GM23248 (cell line): ENCODE measurements around the gene CCDC127. TPM values are rescaled to one million over a fixed set of nuclear protein-coding genes. Genes with fewer than 3 reads are reported as not detected.
"Not testable (repeated sequence)": the region's sequence is repeated elsewhere in the genome, so short reads cannot be mapped to it uniquely, and the experiment has no call there.

Experiments used
- DNase-seq: peaks from one replicate; pipeline ENCODE4 v3.0.0-alpha.2; 2015
- H2AFZ ChIP-seq: fragments of 200-600 bp; sonication (generic); 2 replicates; pipeline ENCODE4 v1.6.1; 2016; ENCODE audit warnings: antibody characterized with exemption
- H3F3A ChIP-seq: fragments of 200-600 bp; sonication (generic); 2 replicates; pipeline ENCODE4 v1.6.1; 2016; ENCODE audit warnings: mild to moderate bottlenecking, antibody characterized with exemption, mixed run types; ENCODE audit not compliant: insufficient read depth
- H3K27ac ChIP-seq: fragments of 200-600 bp; sonication (generic); 2 replicates; pipeline ENCODE4 v1.5.1; 2016; ENCODE audit warnings: mild to moderate bottlenecking
- H3K27me3 ChIP-seq: fragments of 200-600 bp; sonication (generic); replicated peaks from 2 replicates; pipeline ENCODE4 v1.6.1; 2016; ENCODE audit warnings: mild to moderate bottlenecking; ENCODE audit not compliant: insufficient read depth
- H3K36me3 ChIP-seq: fragments of 200-600 bp; sonication (generic); 2 replicates; pipeline ENCODE4 v1.6.1; 2016; ENCODE audit warnings: low read depth, mild to moderate bottlenecking
- H3K4me1 ChIP-seq: fragments of 200-600 bp; sonication (generic); 2 replicates; pipeline ENCODE4 v1.6.1; 2016; ENCODE audit warnings: mild to moderate bottlenecking; ENCODE audit not compliant: insufficient read depth
- H3K4me2 ChIP-seq: fragments of 200-600 bp; sonication (generic); one replicate; pipeline ENCODE4 v1.6.1; 2016; ENCODE audit warnings: mild to moderate bottlenecking; ENCODE audit not compliant: unreplicated experiment
- H3K4me3 ChIP-seq: fragments of 200-600 bp; sonication (generic); 2 replicates; pipeline ENCODE4 v1.5.1; 2016; ENCODE audit warnings: mild to moderate bottlenecking
- H3K79me2 ChIP-seq: fragments of 200-600 bp; sonication (generic); 2 replicates; pipeline ENCODE4 v1.6.1; 2016; ENCODE audit warnings: mild to moderate bottlenecking; ENCODE audit not compliant: insufficient read depth
- H3K9ac ChIP-seq: fragments of 200-600 bp; sonication (generic); 2 replicates; pipeline ENCODE4 v1.6.1; 2016; ENCODE audit warnings: mild to moderate bottlenecking
- H3K9me2 ChIP-seq: fragments of 200-600 bp; sonication (generic); 2 replicates; pipeline ENCODE4 v1.6.1; 2016; ENCODE audit warnings: mixed run types, mild to moderate bottlenecking, moderate library complexity; ENCODE audit not compliant: insufficient read depth
- H3K9me3 ChIP-seq: fragments of 200-600 bp; sonication (generic); one replicate; pipeline ENCODE4 v1.6.1; 2017; ENCODE audit warnings: low read depth
- H4K20me1 ChIP-seq: fragments of 200-600 bp; sonication (generic); 2 replicates; pipeline ENCODE4 v1.6.0; 2016; ENCODE audit not compliant: insufficient read depth
- WGBS, 2 experiments: methylation state at CpG; one replicate each; pipeline ENCODE4 v1.1.6; 2015 to 2017; ENCODE audit warnings: low lambda C conversion rate in 2 of 2, low coverage in 1 of 2; ENCODE audit errors: missing lambda C conversion rate in 2 of 2; 5-methylcytosine and 5-hydroxymethylcytosine counted together
- in situ Hi-C: fragments of 300-500 bp; cut with MboI; formaldehyde crosslinking; loops from 2 replicates; pipeline ENCODE4 v1.15.0; 2020
- polyA plus RNA-seq: library from polyadenylated mRNA; unstranded; fragments of >200 nt; fragmentation: Nextera tagmentation; extraction: Ambion mirVana; gene quantifications from 2 replicates; pipeline ENCODE4 v1.2.1, GENCODE V29; 2016
- total RNA-seq: library from RNA; depleted of rRNA; stranded (reverse); fragments of >200 nt; shearing (Covaris generic); gene quantifications from 2 replicates; pipeline ENCODE4 v1.2.3, GENCODE V29; 2014

Gene CCDC127
- total and polyA plus RNA-seq, 2 experiments from 2014 or later, result 6.3 to 11.3 TPM

DNA sequence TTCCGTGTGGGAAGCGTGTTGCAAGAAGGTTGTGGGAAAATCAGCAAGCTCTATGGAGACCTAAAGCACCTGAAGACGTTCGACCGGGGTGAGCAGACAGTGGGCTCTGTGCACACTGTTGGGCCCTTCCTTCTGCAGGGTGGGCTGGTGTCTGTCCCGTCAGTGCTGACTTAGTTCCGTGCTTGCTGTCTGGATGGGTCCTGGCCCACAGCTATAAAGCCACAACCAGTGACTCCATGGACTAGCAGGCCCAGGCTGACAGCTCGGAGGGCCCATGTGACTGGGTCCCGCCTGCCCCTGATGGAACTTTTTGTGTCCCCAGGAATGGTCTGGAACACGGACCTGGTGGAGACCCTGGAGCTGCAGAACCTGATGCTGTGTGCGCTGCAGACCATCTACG, 33.1 kb upstream of the CCDC127 start:
- H4K20me1 ChIP-seq, H3K79me2 ChIP-seq, in situ Hi-C loops, H3K4me2 ChIP-seq, H3K9ac ChIP-seq, DNase-seq, H2AFZ ChIP-seq, H3K9me3 ChIP-seq, H3K27me3 ChIP-seq, H3K4me1 ChIP-seq, H3K9me2 ChIP-seq, H3F3A ChIP-seq, H3K27ac ChIP-seq, H3K4me3 ChIP-seq: not testable (repeated sequence)
- H3K36me3 ChIP-seq, result peaks cover 31% of the 10 kb centered on the region
- WGBS, 2 experiments, result 99% methylated on average over 8 to 10 of the region's 12 CpGs

- DNase-seq, H3K79me2 ChIP-seq, in situ Hi-C loops, H3K9ac ChIP-seq, H3K27me3 ChIP-seq, H3K4me2 ChIP-seq, H2AFZ ChIP-seq, H4K20me1 ChIP-seq, H3F3A ChIP-seq, H3K9me3 ChIP-seq, H3K4me1 ChIP-seq, H3K4me3 ChIP-seq, H3K9me2 ChIP-seq, H3K27ac ChIP-seq: not testable (repeated sequence)
- H3K36me3 ChIP-seq, result peaks cover 29% of the 10 kb centered on the region
- WGBS, 2 experiments, result 83 to 86% methylated on average over 9 of the region's 9 CpGs
Observed at GRCh38 chr5:250396-250795, 32.4 kb upstream of the CCDC127 start.

GRCh38 chr5:245717-246116, 27.8 kb upstream of the CCDC127 start:
- H3K79me2 ChIP-seq, H3K9me2 ChIP-seq, H3K9me3 ChIP-seq, H3K4me1 ChIP-seq, DNase-seq, H4K20me1 ChIP-seq, H3K4me3 ChIP-seq, H3K9ac ChIP-seq, H3K4me2 ChIP-seq, H3K27ac ChIP-seq, H3K27me3 ChIP-seq, H3F3A ChIP-seq, H2AFZ ChIP-seq: not testable (repeated sequence)
- in situ Hi-C loops, result loop anchor here (5.0 kb wide), 1 partner anchor 1332 kb away; no protein-coding TSS in a partner anchor
- 89% methylated on average over 5 of the region's 5 CpGs for WGBS, 2 experiments
- H3K36me3 ChIP-seq, result peaks cover 32% of the 10 kb centered on the region

DNA sequence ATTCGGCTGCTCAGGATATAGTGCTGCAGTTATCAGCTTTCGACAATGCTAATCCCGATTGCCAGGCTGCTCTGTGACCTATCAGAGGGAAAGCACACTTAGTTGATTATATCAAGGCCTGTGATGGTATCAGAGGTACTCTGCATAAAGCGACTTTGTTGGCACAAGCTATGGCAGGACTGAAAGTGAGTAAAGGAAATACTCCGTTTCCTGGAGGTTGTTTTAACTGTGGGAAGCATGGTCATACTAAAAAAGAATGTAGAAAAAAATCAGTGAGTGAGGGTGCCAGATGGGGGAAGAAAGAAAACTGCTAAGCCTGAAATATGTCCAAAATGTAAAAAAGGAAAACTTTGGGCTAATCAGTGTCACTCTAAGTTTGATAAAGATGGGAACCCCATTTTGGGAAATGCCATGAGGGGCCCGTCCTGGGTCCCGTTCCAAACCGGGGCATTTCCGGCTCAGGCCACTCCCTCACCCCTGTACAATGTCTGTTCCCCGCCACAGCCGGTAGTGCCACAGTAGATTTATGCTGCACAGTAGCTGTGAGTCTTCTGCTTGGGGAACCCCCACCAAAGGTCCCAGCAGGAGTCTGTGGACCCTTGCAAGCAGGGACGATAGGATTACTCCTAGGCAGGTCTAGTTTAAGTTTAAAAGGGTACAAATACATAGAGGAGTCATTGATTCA, 25.9 kb upstream of the CCDC127 start:
- 94 to 98% methylated on average over 12 of the region's 12 CpGs for WGBS, 2 experiments
- H3K9ac ChIP-seq, H3K9me2 ChIP-seq, H2AFZ ChIP-seq, H4K20me1 ChIP-seq, H3F3A ChIP-seq, H3K27me3 ChIP-seq, H3K4me3 ChIP-seq, H3K9me3 ChIP-seq, in situ Hi-C loops, H3K79me2 ChIP-seq, H3K4me2 ChIP-seq, H3K27ac ChIP-seq, DNase-seq, H3K4me1 ChIP-seq: not testable (repeated sequence)
- peaks cover 32% of the 10 kb centered on the region for H3K36me3 ChIP-seq

- H4K20me1 ChIP-seq, H3K79me2 ChIP-seq, H3K4me1 ChIP-seq, H3K27ac ChIP-seq, H3K4me2 ChIP-seq, H2AFZ ChIP-seq, H3K4me3 ChIP-seq, DNase-seq, H3K9ac ChIP-seq, H3K27me3 ChIP-seq, H3K9me3 ChIP-seq, in situ Hi-C loops, H3K9me2 ChIP-seq, H3F3A ChIP-seq: not testable (repeated sequence)
- WGBS, 2 experiments, result 95 to 97% methylated on average over 13 of the region's 13 CpGs
- H3K36me3 ChIP-seq, result peaks cover 15% of the 10 kb centered on the region
Observed at GRCh38 chr5:241045-241669, 23.2 kb upstream of the CCDC127 start.

DNA sequence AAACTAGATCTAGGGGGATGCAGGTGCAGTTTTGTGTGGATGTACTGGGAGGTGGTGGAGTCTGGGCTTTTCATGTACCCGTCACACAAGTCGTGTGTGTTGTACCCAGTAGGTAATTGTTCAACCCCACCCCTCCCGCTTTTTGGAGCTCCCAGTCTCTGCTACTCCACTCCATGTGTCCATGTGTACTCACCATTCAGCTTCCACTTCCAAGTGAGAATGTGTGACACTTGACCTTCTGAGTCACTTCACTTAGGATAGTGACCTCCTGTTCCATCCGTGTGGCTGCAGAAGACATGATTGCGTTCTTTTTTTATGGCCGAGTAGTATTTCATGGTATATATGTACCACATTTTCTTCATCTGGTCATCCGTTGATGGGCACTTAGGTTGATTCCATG, 22.6 kb upstream of the CCDC127 start:
- 96 to 97% methylated on average over 7 of the region's 7 CpGs for WGBS, 2 experiments
- H3K27ac ChIP-seq, H3K9me3 ChIP-seq, H3K27me3 ChIP-seq, H3K4me3 ChIP-seq, H3K79me2 ChIP-seq, H4K20me1 ChIP-seq, H3K9me2 ChIP-seq, H3K4me2 ChIP-seq, H3F3A ChIP-seq, H3K4me1 ChIP-seq, DNase-seq, H2AFZ ChIP-seq, H3K9ac ChIP-seq, in situ Hi-C loops: not testable (repeated sequence)
- peaks cover 11% of the 10 kb centered on the region for H3K36me3 ChIP-seq

DNA sequence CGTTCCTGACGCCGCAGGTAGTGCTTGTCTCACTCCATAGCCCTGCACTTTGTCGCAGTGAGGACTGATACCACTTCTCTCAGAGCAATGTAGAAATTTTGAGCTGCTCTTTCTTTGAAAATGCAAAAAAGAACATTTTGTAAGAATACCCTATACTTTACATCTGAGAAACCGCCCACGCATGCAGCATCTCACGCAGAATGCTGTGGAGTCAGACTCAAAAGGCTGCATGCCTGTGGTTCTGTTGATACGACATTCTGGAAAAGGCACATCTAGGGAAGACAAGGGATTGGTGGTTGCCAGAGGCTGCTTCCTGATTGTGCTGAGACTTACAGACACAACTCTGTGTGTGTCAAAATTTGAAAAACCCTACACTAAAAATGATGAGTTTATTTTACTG, 20.0 kb upstream of the CCDC127 start:
- H3F3A ChIP-seq, H3K9ac ChIP-seq, in situ Hi-C loops, H3K4me2 ChIP-seq, H3K4me1 ChIP-seq, H3K4me3 ChIP-seq, H4K20me1 ChIP-seq, H2AFZ ChIP-seq, H3K27me3 ChIP-seq, H3K27ac ChIP-seq, H3K79me2 ChIP-seq, H3K9me2 ChIP-seq, DNase-seq, H3K9me3 ChIP-seq: not testable (repeated sequence)
- WGBS, 2 experiments, result 97% methylated on average over 8 of the region's 8 CpGs
- H3K36me3 ChIP-seq, result peaks cover 10% of the 10 kb centered on the region
